T-helper 17 cell (primary cell): ENCODE data around the gene UVSSA. TPM values are rescaled to one million over a fixed set of nuclear protein-coding genes. Genes with fewer than 3 reads are reported as not detected.

Experiments
- ATAC-seq: fragments of 150-1000 bp; cut with Tn5 transposase; 2 replicates; pipeline ENCODE4 v1.10.0; 2021; ENCODE audit warnings: mild to moderate bottlenecking, moderate library complexity
- DNase-seq, 3 donors: peaks; one replicate each; pipeline versions ENCODE4 v3.0.0 to v3.0.0-alpha.2; 2020 to 2021
- H3K9me3 ChIP-seq: one replicate; pipeline ENCODE4 v1.7.0; 2013; ENCODE audit warnings: low read length, mild to moderate bottlenecking; ENCODE audit not compliant: control insufficient read depth, poor library complexity, severe bottlenecking
- H3K27ac Mint-ChIP-seq: one replicate; pipeline ENCODE4 v1.8.0; 2022; ENCODE audit warnings: mild to moderate bottlenecking, moderate library complexity, mixed read lengths
- H3K27me3 Mint-ChIP-seq: one replicate; pipeline ENCODE4 v1.8.0; 2022; ENCODE audit warnings: mixed read lengths
- H3K36me3 Mint-ChIP-seq: one replicate; pipeline ENCODE4 v1.8.0; 2022; ENCODE audit warnings: low read depth, mixed read lengths
- H3K4me1 Mint-ChIP-seq: one replicate; pipeline ENCODE4 v1.8.0; 2022; ENCODE audit warnings: mild to moderate bottlenecking, mixed read lengths
- H3K4me3 Mint-ChIP-seq: one replicate; pipeline ENCODE4 v1.8.0; 2022; ENCODE audit warnings: mild to moderate bottlenecking, moderate library complexity, mixed read lengths
- total RNA-seq, 4 donors: library from RNA in 2 of 4; stranded (reverse) in 2 of 4; gene quantifications; one replicate each; pipeline ENCODE4 v1.2.3 and lab custom pipeline; 2022 to 2026

Gene UVSSA
- total RNA-seq, 2 donors from 2014 or later: 36.0 to 37.1 TPM

DNA sequence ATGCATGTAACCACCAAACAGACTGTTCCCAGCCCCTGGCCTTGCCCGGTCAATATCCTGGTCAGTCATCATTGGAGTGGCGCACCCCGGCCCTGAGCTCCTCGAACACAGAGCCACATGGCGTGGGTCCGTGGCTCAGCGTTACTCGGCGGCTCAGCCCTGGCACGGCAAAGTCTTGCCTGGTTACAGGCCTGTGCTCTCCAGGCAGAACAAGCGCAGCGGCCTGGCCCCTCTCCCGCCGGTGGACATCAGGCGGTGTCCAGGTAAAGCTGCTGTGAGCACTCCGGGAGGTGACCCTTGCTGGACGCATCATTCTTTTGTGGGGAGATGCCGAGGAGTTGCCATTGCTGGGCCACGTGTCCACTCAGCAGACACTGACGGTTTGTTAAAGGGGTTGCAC is 6.1 kb upstream of the UVSSA start:
- H3K36me3 Mint-ChIP-seq: peaks cover 11% of the 10 kb centered on the region
- H3K4me3 Mint-ChIP-seq: peak overlapping the region; percentile 53
- H3K27ac Mint-ChIP-seq: peak overlapping the region; percentile 63
- H3K9me3 ChIP-seq: no peaks in the 10 kb centered on the region
- peaks cover 13% of the 10 kb centered on the region for H3K4me1 Mint-ChIP-seq
- no peaks in the 10 kb centered on the region for H3K27me3 Mint-ChIP-seq
- ATAC-seq (no peak), DNase-seq (no peak)

DNA sequence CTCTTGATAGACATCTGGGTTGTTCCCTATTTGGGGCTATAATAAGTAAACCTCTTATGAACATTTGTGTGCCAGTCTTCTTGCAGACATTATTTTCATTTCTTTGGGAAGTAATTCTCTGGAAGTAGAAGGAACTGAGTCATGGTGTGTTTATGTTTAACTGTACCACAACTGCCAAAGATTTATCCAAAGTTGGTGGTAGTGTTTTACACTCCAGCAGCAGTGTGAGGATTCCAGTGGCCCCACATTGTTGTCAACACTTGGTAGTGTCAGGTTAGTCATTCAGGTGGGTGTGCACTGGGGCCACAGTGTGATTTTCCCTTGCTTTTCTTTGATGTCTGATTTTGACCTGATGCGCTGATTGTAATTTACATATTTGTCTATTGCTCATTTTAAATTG is 5.0 kb upstream of the UVSSA start:
- DNase-seq: no peak
- peak overlapping the region; percentile 63 for H3K27ac Mint-ChIP-seq
- peaks cover 11% of the 10 kb centered on the region for H3K36me3 Mint-ChIP-seq
- H3K9me3 ChIP-seq: no peaks in the 10 kb centered on the region
- H3K27me3 Mint-ChIP-seq: no peaks in the 10 kb centered on the region
- no peak overlapping the region for H3K4me3 Mint-ChIP-seq
- peaks cover 14% of the 10 kb centered on the region for H3K4me1 Mint-ChIP-seq
- no peak for ATAC-seq

DNA sequence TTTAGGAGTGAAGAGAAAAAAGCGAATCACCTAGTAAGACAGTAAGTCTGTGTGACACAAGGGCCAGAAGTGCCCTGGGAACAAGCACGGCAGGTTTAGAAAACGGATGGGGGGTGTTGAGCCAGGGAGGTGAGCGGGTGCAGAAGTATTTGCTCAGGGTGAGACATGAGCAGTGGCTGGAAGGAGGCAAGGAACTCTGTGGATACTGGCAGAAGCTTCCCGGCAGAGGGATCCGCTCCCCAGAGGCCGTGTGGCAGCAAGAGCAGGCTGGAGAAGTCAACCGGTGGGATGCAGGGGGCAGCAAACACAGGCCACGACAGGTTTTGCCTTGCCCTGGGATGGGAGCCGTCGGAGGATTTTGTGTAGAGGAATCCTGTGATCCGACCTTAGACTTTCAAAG is 2.3 kb upstream of the UVSSA start:
- Mint-ChIP-seq H3K4me3 (peak overlapping the region; percentile 71), H3K4me1 (peaks cover 20% of the 10 kb centered on the region), H3K27ac (peak overlapping the region; percentile 92), H3K27me3 (no peaks in the 10 kb centered on the region), H3K36me3 (peaks cover 2% of the 10 kb centered on the region)
- ATAC-seq: no peak
- no peaks in the 10 kb centered on the region for H3K9me3 ChIP-seq
- DNase-seq: no peak

GRCh38 chr4:1345903-1346780 is 866 bp upstream of the UVSSA start:
- Mint-ChIP-seq H3K4me1 (peaks cover 26% of the 10 kb centered on the region), H3K36me3 (no peaks in the 10 kb centered on the region), H3K27ac (peak overlapping the region; percentile 92)

GRCh38 chr4:1347410-1347864 is 429 bp downstream of the UVSSA start:
- no peaks in the 10 kb centered on the region for H3K36me3 Mint-ChIP-seq
- peak in 1 of 3 donors; percentile 35 for DNase-seq
- no peaks in the 10 kb centered on the region for H3K27me3 Mint-ChIP-seq
- no peaks in the 10 kb centered on the region for H3K9me3 ChIP-seq
- H3K27ac Mint-ChIP-seq: peak overlapping the region; percentile 89
- H3K4me1 Mint-ChIP-seq: peaks cover 29% of the 10 kb centered on the region
- peak; percentile 4 for ATAC-seq
- H3K4me3 Mint-ChIP-seq: peak overlapping the region; percentile 90

More at GRCh38 chr4:1345903-1346780, 866 bp upstream of the UVSSA start:
- no peaks in the 10 kb centered on the region for H3K9me3 ChIP-seq
- ATAC-seq (peak; percentile 29), DNase-seq (peak; percentile 33 to 37 (median 37))
- H3K27me3 Mint-ChIP-seq: no peaks in the 10 kb centered on the region
- H3K4me3 Mint-ChIP-seq: peak overlapping the region; percentile 98

GRCh38 chr4:1348014-1348513 is 1.1 kb downstream of the UVSSA start:
- Mint-ChIP-seq H3K4me3 (peak overlapping the region; percentile 90), H3K4me1 (peaks cover 29% of the 10 kb centered on the region), H3K27ac (peak overlapping the region; percentile 89), H3K27me3 (no peaks in the 10 kb centered on the region), H3K36me3 (no peaks in the 10 kb centered on the region)
- DNase-seq (no peak), ATAC-seq (no peak)
- H3K9me3 ChIP-seq: no peaks in the 10 kb centered on the region

DNA sequence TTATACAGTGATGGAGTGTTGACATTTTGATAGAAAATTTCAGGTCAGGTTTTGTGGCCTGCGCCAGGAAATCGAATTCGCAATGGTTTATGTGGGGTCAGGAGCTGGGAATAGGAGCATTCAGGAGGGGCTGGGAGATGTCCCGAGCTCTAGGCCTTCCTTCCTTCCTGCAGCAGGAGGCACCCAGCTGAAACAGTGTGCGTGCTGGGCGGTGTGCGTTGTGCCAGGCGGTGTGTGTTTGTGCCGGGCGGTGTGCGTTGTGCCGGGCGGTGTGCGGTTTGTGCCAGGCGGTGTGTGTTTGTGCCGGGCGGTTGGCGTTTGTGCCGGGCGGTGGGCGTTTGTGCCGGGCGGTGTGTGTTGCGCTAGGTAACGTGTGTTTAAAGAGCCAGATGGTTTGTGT is 1.7 kb downstream of the UVSSA start:
- Mint-ChIP-seq H3K4me3 (peak overlapping the region; percentile 53), H3K36me3 (no peaks in the 10 kb centered on the region), H3K27me3 (no peaks in the 10 kb centered on the region), H3K27ac (peak overlapping the region; percentile 89), H3K4me1 (peaks cover 29% of the 10 kb centered on the region)
- DNase-seq (no peak), ATAC-seq (no peak)
- no peaks in the 10 kb centered on the region for H3K9me3 ChIP-seq

- Mint-ChIP-seq H3K27ac (peak overlapping the region; percentile 89), H3K36me3 (no peaks in the 10 kb centered on the region), H3K4me1 (peaks cover 26% of the 10 kb centered on the region), H3K27me3 (no peaks in the 10 kb centered on the region), H3K4me3 (peak overlapping the region; percentile 53)
- H3K9me3 ChIP-seq: no peaks in the 10 kb centered on the region
- DNase-seq: no peak
- ATAC-seq: no peak
These were observed 2.6 kb downstream of the UVSSA start for GRCh38 chr4:1349359-1350168.

- Mint-ChIP-seq H3K27me3 (no peaks in the 10 kb centered on the region), H3K4me1 (peaks cover 22% of the 10 kb centered on the region), H3K27ac (no peak overlapping the region), H3K4me3 (no peak overlapping the region), H3K36me3 (no peaks in the 10 kb centered on the region)
- no peak for ATAC-seq
- H3K9me3 ChIP-seq: no peaks in the 10 kb centered on the region
- DNase-seq: no peak
These were observed 3.1 kb downstream of the UVSSA start for GRCh38 chr4:1350169-1350520.

- Mint-ChIP-seq H3K27ac (peak overlapping the region; percentile 90), H3K4me3 (no peak overlapping the region), H3K36me3 (no peaks in the 10 kb centered on the region), H3K4me1 (peaks cover 20% of the 10 kb centered on the region), H3K27me3 (no peaks in the 10 kb centered on the region)
- DNase-seq: peak; percentile 78 to 94 (median 81)
- no peaks in the 10 kb centered on the region for H3K9me3 ChIP-seq
- ATAC-seq: peak; percentile 30
These were observed 5.0 kb downstream of the UVSSA start for GRCh38 chr4:1351854-1352566.

DNA sequence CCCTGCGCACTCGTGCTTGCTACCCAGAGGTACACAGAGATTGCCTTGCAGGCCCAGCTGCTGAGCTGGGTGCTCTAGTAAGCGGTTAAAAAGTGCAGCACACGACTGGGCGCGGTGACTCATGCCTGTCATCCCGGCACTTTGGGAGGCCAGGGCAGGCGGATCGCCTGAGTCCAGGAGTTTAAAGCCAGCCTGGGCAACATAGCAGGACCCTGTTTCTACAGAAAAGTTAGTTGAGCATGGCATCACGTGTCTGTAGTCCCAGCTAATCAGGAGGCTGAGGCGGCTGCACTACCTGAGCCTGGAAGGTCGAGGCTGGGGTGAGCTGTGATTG is 5.5 kb downstream of the UVSSA start:
- Mint-ChIP-seq H3K4me1 (peaks cover 20% of the 10 kb centered on the region), H3K27ac (no peak overlapping the region), H3K27me3 (no peaks in the 10 kb centered on the region), H3K36me3 (no peaks in the 10 kb centered on the region), H3K4me3 (no peak overlapping the region)
- DNase-seq (no peak), ATAC-seq (no peak)
- no peaks in the 10 kb centered on the region for H3K9me3 ChIP-seq

- H3K27ac Mint-ChIP-seq: no peak overlapping the region
- H3K4me3 Mint-ChIP-seq: no peak overlapping the region
- no peaks in the 10 kb centered on the region for H3K9me3 ChIP-seq
- no peaks in the 10 kb centered on the region for H3K36me3 Mint-ChIP-seq
- H3K4me1 Mint-ChIP-seq: peaks cover 18% of the 10 kb centered on the region
- ATAC-seq: no peak
- H3K27me3 Mint-ChIP-seq: no peaks in the 10 kb centered on the region
- DNase-seq: no peak
These were observed 6.4 kb downstream of the UVSSA start for GRCh38 chr4:1353186-1354055.
